T-helper 2 cell treated with Interferon-gamma antibody and Interleukin-4, amounts not matched to agents 5 μg/mL and 100 μg/mL, for 36 hours (primary cell): ENCODE data around the gene ZNF516.
A peak's percentile ranks its signal among the peaks of the same experiment; 100 is the strongest.

ENCODE experiments used
- DNase-seq: peaks from one replicate; pipeline ENCODE4 v3.0.0; 2021; ENCODE audit warnings: low spot score
- H3K27ac Mint-ChIP-seq: one replicate; pipeline ENCODE4 v1.8.0; 2021; ENCODE audit warnings: mild to moderate bottlenecking, mixed read lengths
- H3K27me3 Mint-ChIP-seq: one replicate; pipeline ENCODE4 v1.8.0; 2021; ENCODE audit warnings: low read depth, mixed read lengths
- H3K36me3 Mint-ChIP-seq: one replicate; pipeline ENCODE4 v1.8.0; 2021; ENCODE audit warnings: low read depth, mixed read lengths
- H3K4me1 Mint-ChIP-seq: one replicate; pipeline ENCODE4 v1.8.0; 2021; ENCODE audit warnings: low read depth, mixed read lengths
- H3K4me3 Mint-ChIP-seq: one replicate; pipeline ENCODE4 v1.8.0; 2022; ENCODE audit warnings: mild to moderate bottlenecking, moderate library complexity, mixed read lengths
- H3K9me3 Mint-ChIP-seq: one replicate; pipeline ENCODE4 v1.8.0; 2021; ENCODE audit warnings: mixed read lengths

The ZNF516 gene

GRCh38 chr18:76521417-76522121 lies 26.5 kb upstream of the ZNF516 start:
- no peaks in the 10 kb centered on the region for H3K9me3 Mint-ChIP-seq
- DNase-seq, result no peak
- H3K4me1 Mint-ChIP-seq, result peaks cover 3% of the 10 kb centered on the region
- peaks cover 58% of the 10 kb centered on the region for H3K27me3 Mint-ChIP-seq
- no peak overlapping the region for H3K4me3 Mint-ChIP-seq
- no peaks in the 10 kb centered on the region for H3K36me3 Mint-ChIP-seq
- no peak overlapping the region for H3K27ac Mint-ChIP-seq

GRCh38 chr18:76518860-76519538 lies 24.0 kb upstream of the ZNF516 start:
- Mint-ChIP-seq H3K4me1 (peaks cover 3% of the 10 kb centered on the region), H3K4me3 (no peak overlapping the region)

GRCh38 chr18:76518123-76518859 lies 23.2 kb upstream of the ZNF516 start:
- peaks cover 3% of the 10 kb centered on the region for H3K4me1 Mint-ChIP-seq
- peak overlapping the region; percentile 43 for H3K4me3 Mint-ChIP-seq
- DNase-seq, result no peak
- no peaks in the 10 kb centered on the region for H3K9me3 Mint-ChIP-seq
- H3K27ac Mint-ChIP-seq, result no peak overlapping the region
- H3K36me3 Mint-ChIP-seq, result no peaks in the 10 kb centered on the region
- H3K27me3 Mint-ChIP-seq, result peaks cover 42% of the 10 kb centered on the region

More at GRCh38 chr18:76518860-76519538, 24.0 kb upstream of the ZNF516 start:
- Mint-ChIP-seq H3K27me3 (peaks cover 46% of the 10 kb centered on the region), H3K27ac (no peak overlapping the region), H3K36me3 (no peaks in the 10 kb centered on the region), H3K9me3 (no peaks in the 10 kb centered on the region)
- no peak for DNase-seq

GRCh38 chr18:76515576-76515975 lies 20.5 kb upstream of the ZNF516 start:
- Mint-ChIP-seq H3K27ac (no peak overlapping the region), H3K4me1 (peaks cover 3% of the 10 kb centered on the region), H3K4me3 (no peak overlapping the region), H3K9me3 (no peaks in the 10 kb centered on the region), H3K27me3 (peaks cover 32% of the 10 kb centered on the region), H3K36me3 (no peaks in the 10 kb centered on the region)
- no peak for DNase-seq

- Mint-ChIP-seq H3K4me3 (no peak overlapping the region), H3K36me3 (no peaks in the 10 kb centered on the region), H3K4me1 (peaks cover 3% of the 10 kb centered on the region), H3K27ac (no peak overlapping the region), H3K27me3 (peaks cover 28% of the 10 kb centered on the region), H3K9me3 (no peaks in the 10 kb centered on the region)
- no peak for DNase-seq
Measured at GRCh38 chr18:76514573-76514972, 19.5 kb upstream of the ZNF516 start.

GRCh38 chr18:76507830-76508385 lies 12.9 kb upstream of the ZNF516 start:
- H3K4me1 Mint-ChIP-seq, result no peaks in the 10 kb centered on the region
- H3K4me3 Mint-ChIP-seq, result no peak overlapping the region
- H3K27ac Mint-ChIP-seq, result no peak overlapping the region
- peaks cover 7% of the 10 kb centered on the region for H3K27me3 Mint-ChIP-seq
- no peak for DNase-seq
- H3K36me3 Mint-ChIP-seq, result no peaks in the 10 kb centered on the region
- no peaks in the 10 kb centered on the region for H3K9me3 Mint-ChIP-seq

- no peak for DNase-seq
- Mint-ChIP-seq H3K4me1 (no peaks in the 10 kb centered on the region), H3K27ac (no peak overlapping the region), H3K9me3 (no peaks in the 10 kb centered on the region), H3K36me3 (no peaks in the 10 kb centered on the region), H3K4me3 (no peak overlapping the region), H3K27me3 (peaks cover 7% of the 10 kb centered on the region)
Measured at GRCh38 chr18:76506974-76507764, 12.1 kb upstream of the ZNF516 start.

- no peaks in the 10 kb centered on the region for H3K9me3 Mint-ChIP-seq
- H3K4me1 Mint-ChIP-seq, result no peaks in the 10 kb centered on the region
- no peak for DNase-seq
- no peak overlapping the region for H3K4me3 Mint-ChIP-seq
- H3K36me3 Mint-ChIP-seq, result no peaks in the 10 kb centered on the region
- no peak overlapping the region for H3K27ac Mint-ChIP-seq
- peaks cover 13% of the 10 kb centered on the region for H3K27me3 Mint-ChIP-seq
Measured at GRCh38 chr18:76506395-76506794, 11.4 kb upstream of the ZNF516 start.

- Mint-ChIP-seq H3K9me3 (no peaks in the 10 kb centered on the region), H3K36me3 (no peaks in the 10 kb centered on the region), H3K4me3 (no peak overlapping the region)
Measured at GRCh38 chr18:76505614-76506013, 10.6 kb upstream of the ZNF516 start.

GRCh38 chr18:76504749-76505148 lies 9.7 kb upstream of the ZNF516 start:
- DNase-seq, result no peak
- H3K27ac Mint-ChIP-seq, result no peak overlapping the region
- H3K4me1 Mint-ChIP-seq, result no peaks in the 10 kb centered on the region
- H3K36me3 Mint-ChIP-seq, result no peaks in the 10 kb centered on the region
- peaks cover 17% of the 10 kb centered on the region for H3K27me3 Mint-ChIP-seq
- H3K9me3 Mint-ChIP-seq, result no peaks in the 10 kb centered on the region
- H3K4me3 Mint-ChIP-seq, result no peak overlapping the region

More at GRCh38 chr18:76505614-76506013, 10.6 kb upstream of the ZNF516 start:
- H3K4me1 Mint-ChIP-seq, result no peaks in the 10 kb centered on the region
- H3K27me3 Mint-ChIP-seq, result peaks cover 13% of the 10 kb centered on the region
- DNase-seq, result no peak
- no peak overlapping the region for H3K27ac Mint-ChIP-seq

GRCh38 chr18:76503649-76504386 lies 8.8 kb upstream of the ZNF516 start:
- Mint-ChIP-seq H3K36me3 (no peaks in the 10 kb centered on the region), H3K9me3 (no peaks in the 10 kb centered on the region), H3K4me1 (no peaks in the 10 kb centered on the region), H3K4me3 (no peak overlapping the region), H3K27ac (no peak overlapping the region), H3K27me3 (peaks cover 26% of the 10 kb centered on the region)
- DNase-seq, result no peak

GRCh38 chr18:76502551-76502950 lies 7.5 kb upstream of the ZNF516 start:
- no peak for DNase-seq
- Mint-ChIP-seq H3K9me3 (no peaks in the 10 kb centered on the region), H3K4me1 (no peaks in the 10 kb centered on the region), H3K36me3 (no peaks in the 10 kb centered on the region), H3K27me3 (peaks cover 33% of the 10 kb centered on the region), H3K27ac (no peak overlapping the region), H3K4me3 (no peak overlapping the region)
